Activated CD4-positive, alpha-beta T cell treated with anti-CD3 and anti-CD28 coated beads, Interleukin-2, amount 50 U/mL, for 4 hours (primary cell): Measurements from ENCODE around the gene ZC2HC1B.

Experiments used
- DNase-seq, 2 experiments: peaks; one replicate each; pipeline ENCODE4 v3.0.0-alpha.2; 2020

Gene ZC2HC1B

DNA sequence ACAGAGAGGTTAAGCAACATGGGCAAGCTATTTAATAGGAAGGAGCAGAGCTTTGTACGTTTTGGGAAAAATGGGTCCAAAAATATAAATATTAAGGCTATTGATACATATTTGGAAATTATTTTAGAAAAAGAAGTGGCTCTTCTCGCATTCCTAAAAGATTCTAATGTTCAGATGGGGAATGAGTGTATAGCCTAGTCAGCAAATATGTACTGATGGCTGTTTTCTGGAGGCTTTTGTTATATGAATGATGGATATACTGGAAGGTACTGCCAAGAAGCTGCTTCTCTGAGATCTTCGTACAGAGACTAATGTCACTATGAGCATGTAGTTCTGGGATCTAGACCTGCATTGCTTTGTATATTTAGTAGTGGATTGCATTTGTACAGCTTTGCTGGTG lies 72.1 kb downstream of the ZC2HC1B start:
- no peak for DNase-seq

DNA sequence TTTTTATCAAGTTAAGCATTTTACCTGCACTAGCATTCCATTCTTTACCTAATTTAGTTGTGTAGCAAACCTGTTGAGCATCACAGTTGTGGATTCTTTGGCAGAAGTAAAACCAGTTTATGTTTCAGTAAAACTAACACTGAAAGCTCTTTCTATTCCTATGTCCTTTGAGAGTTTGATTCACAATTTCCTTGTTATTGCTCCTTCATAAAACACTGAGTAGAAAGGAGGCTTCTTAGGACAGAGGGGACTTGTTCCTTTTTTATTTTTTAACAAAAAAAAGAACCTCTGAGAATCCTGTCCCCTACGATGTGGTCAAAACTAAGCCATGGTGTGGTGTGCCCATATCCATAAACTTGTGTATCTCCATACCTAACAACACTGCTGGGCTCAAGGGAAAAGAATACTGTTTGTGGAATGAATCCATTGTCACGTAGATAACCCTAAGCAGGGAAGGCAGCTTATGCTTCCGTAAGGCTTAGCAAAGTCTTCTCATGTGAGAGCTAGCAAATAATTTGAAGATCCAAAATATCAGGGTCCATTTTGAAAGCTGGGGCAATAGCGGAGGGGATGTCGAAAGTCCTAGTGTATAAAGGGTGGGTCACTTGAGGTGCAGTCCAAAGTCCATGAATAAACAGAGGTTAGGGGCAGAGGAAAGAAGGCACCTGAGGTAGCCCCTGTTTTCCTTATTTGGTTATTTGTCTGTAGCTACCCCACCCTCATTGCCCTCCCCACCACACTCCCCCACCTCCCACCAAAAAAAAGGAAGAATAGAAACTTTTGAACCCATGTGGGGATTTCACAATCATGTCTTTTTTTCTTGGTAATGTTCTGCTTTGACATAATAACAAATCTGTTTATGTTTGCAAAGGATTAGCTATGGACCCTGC lies 72.7 kb downstream of the ZC2HC1B start:
- no peak for DNase-seq

DNA sequence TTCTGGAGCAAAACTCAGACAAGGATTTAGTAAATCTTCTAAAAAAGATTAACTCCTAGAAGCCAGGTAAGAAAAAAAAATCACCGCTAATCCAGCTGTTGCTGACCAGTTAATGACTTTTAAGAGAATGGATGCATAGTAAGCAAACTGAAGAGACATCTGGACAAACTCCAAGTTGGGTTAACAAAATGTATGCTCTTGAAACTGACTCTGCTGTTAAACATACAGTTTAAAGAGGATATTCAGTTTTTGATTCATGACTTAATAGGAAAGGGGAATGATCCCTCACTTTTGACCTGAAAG lies 73.3 kb downstream of the ZC2HC1B start:
- no peak for DNase-seq

DNA sequence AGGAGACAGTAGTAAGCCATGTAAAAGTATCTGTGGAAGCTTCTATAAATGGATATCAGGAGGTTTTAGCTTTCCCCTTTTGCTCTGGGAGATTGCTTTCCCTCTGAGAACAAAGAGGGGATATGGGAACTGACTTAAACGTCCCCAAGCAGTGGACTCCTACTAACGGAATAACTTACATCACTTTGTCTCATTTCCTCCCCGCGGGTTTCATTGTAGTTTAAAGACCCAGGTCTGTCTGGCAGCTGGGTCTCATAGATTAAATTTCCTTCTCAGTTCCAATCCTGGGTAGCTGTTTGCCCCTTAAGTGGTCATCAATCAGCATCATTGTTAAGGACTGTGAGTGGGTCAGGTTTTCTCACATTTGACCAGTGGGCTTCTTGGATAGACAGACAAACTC lies 75.1 kb downstream of the ZC2HC1B start:
- no peak for DNase-seq

DNA sequence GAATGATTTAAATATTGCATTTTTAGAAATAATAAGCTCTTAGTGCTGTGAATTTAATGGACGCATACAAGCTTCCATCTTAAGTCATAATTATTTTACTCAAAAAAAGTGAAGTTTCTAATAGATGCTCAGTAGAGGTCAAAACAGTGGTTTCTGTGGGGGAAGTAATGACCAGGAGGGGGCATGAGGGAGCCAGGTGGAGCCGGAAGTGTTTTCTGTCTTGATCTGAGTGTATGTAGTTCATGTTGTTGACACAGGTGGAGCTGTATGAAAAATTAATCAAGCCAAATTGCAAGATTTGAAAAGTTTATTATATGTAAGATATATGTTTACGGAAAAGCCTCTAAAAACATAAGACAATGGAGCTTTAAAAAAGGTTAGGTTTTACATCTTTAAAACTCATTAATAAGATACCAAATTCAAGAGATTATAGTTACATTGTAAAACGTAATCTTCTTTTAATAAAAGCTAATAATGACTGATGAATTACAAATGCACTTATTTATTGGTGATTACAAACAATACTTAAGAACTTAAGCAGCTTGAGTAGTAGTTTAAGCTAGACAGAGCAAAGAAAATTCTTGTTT lies 75.8 kb downstream of the ZC2HC1B start:
- peak; percentile 44 to 48 for DNase-seq

DNA sequence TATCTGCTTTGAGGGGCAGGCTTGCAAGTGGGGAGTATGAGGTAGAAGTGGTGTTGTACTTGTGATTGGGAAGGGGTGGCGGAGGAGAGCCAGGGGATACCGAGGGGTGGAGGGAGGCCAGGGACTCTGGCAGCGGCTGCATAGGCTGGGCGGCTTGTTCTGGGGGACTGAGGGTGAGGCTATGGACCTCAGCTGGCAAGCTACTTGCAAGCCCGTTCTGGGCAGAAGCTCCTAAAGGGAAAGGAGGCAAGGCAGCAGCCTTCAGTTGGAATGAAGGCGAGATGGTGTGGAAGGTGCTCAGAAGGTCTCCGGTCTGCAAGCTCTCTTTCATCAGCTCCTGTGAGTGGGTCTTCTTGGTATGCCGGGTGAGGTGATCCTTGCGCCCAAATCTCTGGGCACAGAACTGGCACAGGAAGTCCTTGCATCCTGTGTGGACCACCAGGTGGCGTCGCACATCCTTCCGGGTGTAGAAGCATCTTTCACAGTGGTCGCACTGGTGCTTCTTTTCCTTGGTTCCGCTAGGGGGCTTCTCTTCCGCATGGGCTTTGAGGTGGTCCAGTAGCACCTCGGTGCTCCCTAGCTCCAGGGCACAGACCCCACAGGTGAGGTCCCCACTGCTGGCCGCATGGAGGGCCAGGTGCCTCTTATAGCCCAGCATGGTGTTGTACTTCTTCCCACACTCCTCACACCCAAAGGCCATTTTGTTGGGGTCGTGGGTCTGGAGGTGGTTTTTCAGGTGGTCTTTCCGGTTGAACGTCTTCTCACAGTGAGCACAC lies 77.8 kb downstream of the ZC2HC1B start:
- DNase-seq, result peak; percentile 40

DNA sequence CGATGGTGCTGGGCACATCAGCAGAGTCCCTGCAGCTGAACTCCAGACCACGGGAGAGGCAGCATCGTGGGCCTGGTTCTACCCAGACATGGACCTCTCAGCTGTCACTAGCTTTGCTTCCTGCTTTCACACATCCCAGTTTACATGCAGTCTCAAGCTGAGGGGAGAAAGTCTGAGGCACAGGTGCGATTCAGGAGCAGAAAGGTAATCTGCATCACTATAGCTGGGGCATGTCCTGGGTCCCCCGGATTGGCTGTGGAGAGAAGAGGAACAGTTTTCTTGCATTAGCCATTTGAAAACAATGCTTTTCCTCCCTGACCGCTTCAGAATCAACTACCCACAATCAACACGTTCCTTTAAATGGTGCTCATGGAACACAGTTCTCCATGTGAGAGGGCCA lies 83.9 kb downstream of the ZC2HC1B start:
- no peak for DNase-seq

DNA sequence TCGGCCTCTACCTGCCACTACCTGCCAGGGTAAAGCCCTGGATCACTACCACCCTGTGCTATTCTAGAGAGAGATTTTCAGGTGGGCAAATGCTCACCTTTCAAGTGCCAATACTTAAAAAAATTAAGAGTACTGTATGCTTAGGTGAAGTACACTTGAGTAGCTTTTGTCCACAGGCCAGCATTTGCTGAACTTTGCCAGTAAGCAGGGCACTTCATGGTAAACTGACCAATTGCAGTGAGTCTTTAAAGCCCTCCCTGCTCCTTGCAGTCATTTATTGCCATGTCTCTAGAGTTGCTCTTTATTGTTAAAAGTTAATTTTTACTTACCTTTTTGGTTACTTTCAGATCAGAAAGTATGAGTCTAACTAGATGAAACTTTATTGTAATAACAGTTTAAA lies 85.3 kb downstream of the ZC2HC1B start:
- no peak for DNase-seq

DNA sequence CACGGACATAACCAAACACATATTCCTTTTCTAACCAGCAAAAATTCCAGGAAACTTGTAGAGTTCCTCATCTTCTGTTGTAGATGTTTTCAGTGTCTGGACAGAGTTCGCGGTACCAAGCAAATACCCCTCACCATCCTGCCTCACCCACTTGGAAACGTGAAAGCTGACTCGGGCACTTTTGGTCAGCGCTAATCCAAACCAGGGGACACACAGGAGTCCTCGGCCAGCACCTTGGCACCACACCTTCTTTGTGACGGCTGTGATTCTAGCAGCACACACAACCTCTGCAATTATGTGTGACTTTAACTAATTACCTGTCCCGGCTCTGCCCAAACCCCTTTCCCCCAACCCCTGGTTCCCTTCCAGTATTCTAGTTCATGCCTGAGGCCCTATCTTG lies 85.7 kb downstream of the ZC2HC1B start:
- no peak for DNase-seq

DNA sequence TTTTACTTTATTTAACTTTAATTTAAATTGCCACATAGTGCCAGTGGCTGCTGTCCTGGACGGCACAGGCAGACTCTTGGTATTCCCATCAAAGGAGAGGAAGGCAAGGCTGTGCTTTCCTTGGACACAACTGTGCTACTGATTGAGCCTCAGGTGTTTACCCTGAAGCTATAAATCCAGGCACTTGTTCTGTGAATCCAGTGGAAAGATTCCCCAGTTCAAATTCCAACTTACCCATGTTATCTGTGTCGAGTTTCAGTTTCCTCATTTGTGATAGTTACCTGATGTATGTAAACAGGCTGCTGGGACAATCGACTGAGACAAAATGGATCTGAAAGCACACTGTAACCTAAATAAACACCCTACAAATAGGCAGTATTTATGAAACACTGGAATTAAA lies 86.6 kb downstream of the ZC2HC1B start:
- no peak for DNase-seq

DNA sequence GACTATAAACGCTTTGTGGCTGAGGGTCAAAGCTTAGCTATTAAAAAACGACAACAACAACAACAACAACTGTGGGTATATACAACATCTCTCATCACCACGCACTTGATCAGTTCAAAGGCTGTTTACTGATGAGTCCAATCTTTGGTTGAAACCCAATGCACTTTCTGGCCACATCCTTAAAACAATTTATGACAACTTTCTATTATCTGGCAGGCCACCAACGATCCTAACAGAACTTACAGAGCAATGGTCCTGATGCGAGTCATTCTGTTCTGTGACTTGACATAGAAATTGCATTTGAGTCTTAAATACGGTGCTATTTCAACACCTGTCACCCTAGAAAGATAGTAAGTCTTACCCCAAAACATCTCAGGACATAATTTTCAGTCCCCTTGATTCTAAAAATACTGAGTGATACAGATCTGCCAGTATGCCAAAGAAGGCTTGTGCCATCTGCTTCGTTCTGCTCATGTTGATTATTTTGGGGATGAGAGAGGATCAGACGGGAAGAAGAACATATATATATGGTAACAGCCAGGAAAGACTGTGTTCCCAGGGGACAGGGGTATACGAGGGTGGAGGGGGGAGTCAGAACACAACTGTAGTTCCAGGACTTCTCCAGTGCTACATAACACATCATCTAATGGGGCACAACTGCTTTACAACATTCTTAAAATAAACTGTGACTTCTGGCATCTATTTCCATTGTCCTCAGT lies 87.9 kb downstream of the ZC2HC1B start:
- DNase-seq, result no peak

DNA sequence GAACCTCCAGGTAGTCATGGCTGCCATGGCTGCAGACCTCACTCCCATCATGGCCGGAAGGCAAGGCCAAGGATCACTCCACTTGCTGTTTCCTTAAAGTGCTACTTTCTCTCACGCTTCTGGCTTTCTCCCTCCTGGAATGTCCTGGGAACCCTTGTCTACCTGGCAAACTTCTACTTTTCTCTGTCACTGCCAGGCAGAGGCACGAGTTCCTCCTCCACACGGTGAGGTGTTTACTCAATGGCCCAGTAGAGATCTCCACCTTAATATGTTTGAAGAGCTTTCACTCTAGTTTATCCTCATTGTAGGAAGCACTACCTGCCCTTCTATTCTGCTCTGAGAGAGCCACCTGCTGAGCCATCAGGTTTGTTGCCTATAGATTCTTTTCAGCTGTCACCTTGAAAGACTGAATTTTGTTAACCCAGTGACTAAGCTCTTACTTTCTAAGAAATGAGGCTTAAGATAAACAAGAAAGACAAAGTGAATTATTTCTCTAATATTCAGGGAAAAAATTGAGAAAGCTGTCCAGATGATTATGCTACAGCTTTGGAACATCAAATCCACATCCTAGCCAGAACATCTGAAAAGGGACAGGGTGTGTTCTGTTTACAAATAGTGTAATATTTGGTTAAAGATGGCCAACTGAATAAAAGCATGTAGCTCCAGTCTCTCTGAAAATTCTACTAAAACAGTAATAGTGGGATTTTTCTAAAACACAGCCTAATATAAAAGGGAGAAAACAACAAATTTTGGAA lies 88.8 kb downstream of the ZC2HC1B start:
- DNase-seq, result no peak

DNA sequence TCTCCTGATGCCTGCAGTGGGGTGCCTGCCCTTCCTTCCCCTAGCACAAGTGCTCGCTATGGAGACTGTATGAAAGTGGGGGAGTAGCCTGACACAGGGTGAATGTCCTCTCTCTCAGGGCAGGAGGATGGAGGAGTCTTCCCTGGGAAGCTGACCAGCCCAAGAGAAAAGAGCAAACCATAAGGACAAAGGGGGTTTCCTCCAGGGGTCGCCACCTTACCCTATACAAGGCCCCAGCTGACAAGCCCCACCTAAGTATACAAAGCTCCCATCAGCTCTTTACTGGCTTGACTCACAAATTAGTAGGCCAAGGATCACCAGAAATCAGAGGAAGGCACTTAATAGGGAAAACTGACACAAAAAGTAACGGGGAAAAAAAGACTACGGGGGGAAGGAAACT lies 89.6 kb downstream of the ZC2HC1B start:
- DNase-seq, result no peak

DNA sequence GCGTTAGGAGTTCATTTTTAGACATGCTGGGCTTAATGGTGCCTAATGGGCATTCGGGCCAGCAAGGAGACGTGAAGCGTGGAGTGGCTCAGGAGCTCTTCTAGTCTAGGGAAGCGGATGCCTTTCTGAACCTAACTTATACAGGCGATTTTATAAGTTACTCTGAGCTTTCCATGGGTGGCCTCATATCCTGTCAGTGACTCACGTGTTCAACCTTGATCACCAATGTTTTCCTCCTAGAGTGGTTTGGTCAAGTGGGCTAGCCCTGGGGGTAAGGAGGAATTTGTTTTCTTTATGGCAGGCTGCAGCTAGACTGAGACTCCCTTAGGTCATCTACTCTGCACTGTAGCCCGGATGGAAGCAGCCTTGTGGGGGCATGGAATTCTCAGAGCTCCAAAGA lies 91.7 kb downstream of the ZC2HC1B start:
- DNase-seq, result no peak

DNA sequence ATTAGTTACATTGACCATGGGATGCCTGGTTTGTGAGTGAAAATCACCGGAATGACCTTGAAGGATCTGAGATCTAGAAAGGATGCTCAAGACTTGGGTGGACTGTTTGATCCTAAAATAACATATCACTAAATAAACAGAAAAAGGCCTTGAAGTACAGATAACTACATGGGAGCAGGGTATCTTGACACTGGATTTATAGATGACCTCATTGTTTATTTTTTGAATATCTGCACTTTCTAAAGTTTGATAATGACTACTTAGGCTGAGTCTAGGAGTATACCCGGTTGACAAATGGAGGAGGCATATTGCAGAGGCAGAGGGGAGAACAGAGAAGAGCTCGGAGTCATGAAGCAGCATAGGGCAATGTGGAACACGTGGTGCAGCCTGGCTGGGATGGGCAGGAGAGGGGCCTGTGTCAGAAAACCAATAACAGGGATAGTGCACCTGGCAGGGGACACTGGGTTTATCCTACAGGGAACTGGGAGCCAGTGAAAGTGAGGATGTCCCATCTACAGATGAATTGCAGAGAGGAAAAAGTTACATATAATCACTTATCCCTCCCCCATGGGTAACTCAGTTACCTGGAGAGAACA lies 93.5 kb downstream of the ZC2HC1B start:
- DNase-seq, result no peak

DNA sequence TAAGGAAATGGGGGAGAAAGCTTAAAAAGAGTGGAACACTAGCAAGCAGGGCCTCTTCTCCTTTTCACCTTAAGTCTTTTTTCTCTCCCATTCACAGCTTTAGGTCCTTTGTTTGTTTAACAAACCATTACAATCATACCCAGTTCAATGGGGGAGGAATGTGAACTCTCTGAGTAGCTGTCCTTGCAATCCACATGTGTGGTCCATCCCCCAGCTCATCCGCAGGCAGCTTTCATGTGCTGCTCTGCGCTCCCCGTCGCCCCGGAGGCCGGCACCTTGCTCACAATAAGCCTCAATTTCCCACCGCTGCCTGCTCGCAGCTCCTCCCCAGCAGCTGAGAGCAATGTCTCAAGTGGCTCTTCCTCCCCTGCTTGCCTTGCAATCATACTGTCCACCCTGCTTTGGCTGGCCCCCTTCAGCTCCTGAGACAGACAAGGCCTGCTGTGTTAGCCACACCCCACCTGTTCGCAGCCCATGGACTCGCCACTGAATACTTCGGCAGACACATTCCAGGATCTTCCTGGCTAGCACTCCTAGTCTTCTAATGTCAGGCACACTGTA lies 94.6 kb downstream of the ZC2HC1B start:
- DNase-seq, result no peak

DNA sequence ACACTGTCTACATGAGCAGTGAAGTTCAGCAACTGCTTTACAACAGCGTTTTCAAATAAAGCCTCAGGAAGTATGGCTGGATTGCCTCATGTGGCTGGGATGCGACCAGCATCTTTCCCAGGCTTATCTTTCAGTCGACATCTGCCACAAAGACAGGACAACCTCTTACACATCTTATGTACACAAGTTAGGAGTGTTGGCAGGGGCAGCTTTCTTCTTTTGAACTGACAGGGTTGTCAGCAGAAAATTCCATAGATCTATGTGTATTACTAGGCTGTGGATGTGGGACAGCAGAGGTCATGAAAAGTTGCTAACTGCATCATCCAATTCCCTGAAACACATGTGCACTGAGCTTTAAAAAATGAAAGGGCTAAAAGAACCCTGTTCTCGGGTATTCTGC lies 95.7 kb downstream of the ZC2HC1B start:
- no peak for DNase-seq

DNA sequence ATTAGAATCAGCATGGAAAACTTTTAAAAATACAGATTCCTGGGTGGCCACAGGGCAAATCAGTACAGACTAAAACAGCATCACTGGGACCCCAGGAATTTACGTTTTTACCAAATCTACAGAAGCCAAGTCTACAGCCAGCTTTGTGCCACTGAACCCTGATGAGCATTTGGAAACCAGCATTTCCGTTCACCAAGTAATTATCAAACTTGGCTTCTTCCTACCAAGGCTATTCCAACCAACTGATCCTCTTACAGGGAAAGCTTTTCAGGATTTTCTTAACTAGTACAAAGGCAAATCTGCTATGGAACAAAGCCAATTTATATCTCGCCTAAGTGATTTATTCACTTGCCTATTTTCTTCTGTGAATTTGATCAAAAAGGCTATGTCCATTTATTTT lies 96.8 kb downstream of the ZC2HC1B start:
- DNase-seq, result no peak

DNA sequence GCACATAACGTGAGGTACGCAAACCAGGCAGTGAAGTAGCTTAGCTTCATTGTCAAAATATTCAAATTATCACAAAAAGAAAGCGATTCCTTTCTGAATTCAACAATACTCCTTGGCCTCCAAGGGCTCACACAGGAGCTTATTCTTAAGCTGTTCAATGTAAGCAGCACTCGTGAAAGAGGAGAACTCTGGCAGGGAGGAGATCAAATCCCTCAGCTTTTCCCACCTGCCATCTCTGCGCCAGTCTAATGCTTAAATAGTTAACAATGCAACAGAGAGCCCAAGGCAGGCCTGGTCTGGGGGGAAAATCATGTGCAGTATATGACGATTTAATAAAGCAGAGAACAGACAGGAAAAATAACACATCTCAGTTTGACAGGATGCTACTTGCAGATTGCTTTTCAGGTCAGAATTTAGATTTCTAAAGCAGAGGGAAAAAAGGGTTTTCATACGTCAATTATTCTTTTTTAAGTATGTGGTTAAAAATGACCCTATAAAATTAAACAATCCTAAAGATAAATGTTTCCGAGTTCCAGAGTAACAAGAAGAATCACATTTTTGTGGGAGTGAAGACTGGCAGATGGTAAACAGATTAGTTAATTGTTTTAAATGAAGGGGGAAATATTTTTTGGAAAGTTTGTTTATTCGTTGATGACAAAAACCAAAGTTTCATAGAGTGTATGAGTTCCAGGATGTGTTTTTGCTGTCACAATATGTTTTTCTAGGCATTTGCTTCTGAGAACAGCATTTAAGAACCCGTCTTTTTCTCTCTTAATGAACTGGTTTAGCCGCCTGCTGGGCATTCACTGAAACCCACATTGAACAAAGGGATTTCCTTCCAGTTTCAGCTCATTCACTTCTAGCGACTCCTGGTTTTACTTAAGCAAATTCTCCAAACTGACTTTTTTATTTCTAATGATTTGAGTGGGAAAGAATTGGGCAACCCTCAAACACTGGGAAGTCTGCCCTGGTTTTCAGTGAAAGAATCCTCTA lies 97.9 kb downstream of the ZC2HC1B start:
- DNase-seq, result no peak

DNA sequence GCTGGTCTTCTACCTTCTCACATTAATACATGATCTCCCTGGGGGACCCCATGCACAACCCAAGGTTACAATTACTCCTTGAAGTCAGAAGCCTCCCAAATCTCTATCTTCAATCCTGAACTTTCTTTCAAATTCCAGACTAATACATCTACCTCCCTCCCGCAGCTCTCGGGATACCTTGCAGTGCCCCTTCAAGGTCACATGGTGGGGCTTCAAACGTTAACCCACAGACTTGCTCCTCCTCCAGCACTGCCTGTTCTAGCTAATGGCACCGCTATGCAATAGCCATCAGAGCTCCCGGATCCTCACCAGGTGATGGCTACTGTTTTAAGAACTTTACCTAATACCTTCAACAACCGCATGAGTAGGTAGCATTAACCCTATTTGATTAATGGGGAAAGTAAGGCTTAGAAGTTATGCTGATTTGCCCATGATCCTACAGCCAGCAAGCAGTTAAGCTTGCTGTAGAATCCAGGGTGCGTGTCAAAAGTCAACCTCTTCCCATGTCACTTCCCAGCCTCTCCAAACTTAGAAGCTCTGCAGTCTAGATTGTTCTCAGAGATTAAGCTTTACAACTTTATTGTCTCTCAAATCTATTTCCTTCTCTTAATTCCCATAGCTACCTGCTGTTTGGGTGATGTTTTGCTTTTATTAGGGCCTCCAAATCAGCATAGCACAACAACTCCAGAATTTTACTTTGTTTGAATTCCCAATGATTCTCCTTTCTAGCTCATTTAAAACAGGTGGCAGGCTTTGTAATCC lies 99.1 kb downstream of the ZC2HC1B start:
- no peak for DNase-seq
